GM21423 (cell line): ENCODE data around the gene CCND3.

Source experiments
- ATAC-seq: cut with Tn5 transposase; IDR thresholded peaks from one replicate; pipeline ENCODE4 v1.9.1; 2021; ENCODE audit warnings: mild to moderate bottlenecking, moderate library complexity; ENCODE audit not compliant: unreplicated experiment

The CCND3 gene

GRCh38 chr6:41941280-41942066 is at the start of gene CCND3:
Gene CCND3, minus strand, starts transcription at chr6:41941808. Its CDS starts 159 bp downstream, at chr6:41941649.
- peak; percentile 89 for ATAC-seq

- no peak for ATAC-seq
Observed at GRCh38 chr6:41986339-41986738, 44.7 kb upstream of the CCND3 start.

GRCh38 chr6:41984623-41985022 is 43.0 kb upstream of the CCND3 start:
- no peak for ATAC-seq

- ATAC-seq = no peak
Observed at GRCh38 chr6:41976794-41977484, 35.3 kb upstream of the CCND3 start.

- no peak for ATAC-seq
Observed at GRCh38 chr6:41975276-41975675, 33.7 kb upstream of the CCND3 start.

GRCh38 chr6:41974281-41974825 is 32.7 kb upstream of the CCND3 start:
- ATAC-seq = no peak

- no peak for ATAC-seq
Observed at GRCh38 chr6:41972826-41973225, 31.2 kb upstream of the CCND3 start.

GRCh38 chr6:41970436-41970846 is 28.8 kb upstream of the CCND3 start:
- ATAC-seq = no peak

- ATAC-seq = no peak
Observed at GRCh38 chr6:41967312-41968287, 26.0 kb upstream of the CCND3 start.

- ATAC-seq = no peak
Observed at GRCh38 chr6:41966961-41967311, 25.3 kb upstream of the CCND3 start.

- ATAC-seq = no peak
Observed at GRCh38 chr6:41966214-41966920, 24.8 kb upstream of the CCND3 start.

- no peak for ATAC-seq
Observed at GRCh38 chr6:41965429-41966213, 24.0 kb upstream of the CCND3 start.

GRCh38 chr6:41964201-41964887 is 22.7 kb upstream of the CCND3 start:
- ATAC-seq = no peak

- ATAC-seq = no peak
Observed at GRCh38 chr6:41963371-41963770, 21.8 kb upstream of the CCND3 start.

GRCh38 chr6:41960028-41960427 is 18.4 kb upstream of the CCND3 start:
- ATAC-seq = no peak

- ATAC-seq = no peak
Observed at GRCh38 chr6:41958022-41958856, 16.6 kb upstream of the CCND3 start.

- ATAC-seq = no peak
Observed at GRCh38 chr6:41957117-41957516, 15.5 kb upstream of the CCND3 start.

GRCh38 chr6:41955412-41955811 is 13.8 kb upstream of the CCND3 start:
- no peak for ATAC-seq
